K562 treated with DMSO at 1 percent for 4 hours (cell line): ENCODE results near the gene MVP. TPM values are rescaled to one million over a fixed set of nuclear protein-coding genes. Genes with fewer than 3 reads are reported as not detected.

Experiments used
- total RNA-seq: library from RNA; unstranded; fragments of 300-600 nt; gene quantifications from 2 replicates; pipeline ENCODE4 v1.2.3, GENCODE V29; 2022; ENCODE audit not compliant: insufficient read depth

MVP gene
- 5.2 and 6.8 TPM in 2 replicates for total RNA-seq

DNA sequence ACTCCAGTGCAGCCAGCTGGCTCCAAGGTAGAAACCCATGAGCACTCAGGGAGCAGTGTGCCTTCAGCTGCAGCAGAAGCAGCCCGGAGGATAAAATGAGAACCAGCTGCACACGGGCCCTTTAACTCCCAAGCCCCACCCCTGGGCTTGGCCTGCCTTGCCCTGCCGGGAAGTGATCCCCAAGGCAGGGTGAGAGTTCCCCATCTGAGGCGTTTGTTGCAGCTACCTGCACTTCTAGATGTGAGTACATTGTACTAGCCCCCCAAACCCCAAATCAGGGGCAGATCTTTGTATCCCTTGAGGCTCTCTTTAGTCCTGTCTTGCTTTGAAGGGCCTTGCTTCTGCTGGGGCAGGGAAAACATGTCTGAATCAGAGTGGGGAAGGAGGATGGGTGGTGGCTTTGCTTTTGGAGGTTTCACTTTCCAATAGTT is at the start of gene MVP:
MVP (plus strand) TSS at position 192 of the 431 bp plus-strand sequence. CDS start 10,088 bp downstream, outside the sequence.

DNA sequence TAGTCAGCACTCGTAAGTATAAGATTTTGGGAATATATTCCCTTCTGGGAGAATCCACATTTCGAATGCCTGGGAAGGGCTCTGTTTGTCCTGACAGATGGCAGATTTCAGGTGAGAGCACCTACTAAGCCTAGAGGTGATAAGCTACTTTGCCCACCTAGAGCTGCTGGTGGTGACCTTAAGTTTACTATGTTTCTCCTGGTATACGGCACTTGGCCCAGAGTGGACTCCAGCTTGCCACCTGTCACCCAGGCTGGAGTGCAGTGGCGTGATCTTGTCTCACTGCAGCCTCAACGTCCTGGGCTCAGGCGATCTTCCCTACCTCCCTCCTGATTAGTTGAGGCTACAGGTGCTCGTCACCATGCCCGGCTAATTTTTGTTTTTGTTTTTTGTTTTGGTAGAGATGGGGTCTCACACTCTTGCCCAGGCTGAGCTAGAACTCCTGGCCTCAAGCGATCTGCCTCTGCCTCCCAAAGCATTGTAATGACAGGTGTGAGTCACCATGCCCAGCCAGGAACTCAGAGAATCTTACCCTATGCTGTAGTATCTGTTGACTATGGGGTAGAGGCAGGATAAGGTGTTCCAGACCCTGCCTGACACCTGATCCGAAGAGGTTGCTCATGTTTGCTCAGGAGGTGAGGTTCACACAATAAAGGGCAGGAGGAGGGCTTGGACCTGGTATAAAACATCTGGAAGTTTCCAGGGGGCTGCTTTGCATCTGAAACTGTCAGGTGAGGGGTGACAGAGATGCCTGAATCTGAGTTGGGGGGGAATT is 42.5 kb upstream of the MVP start, which contains the start of gene ZG16:
ZG16 (plus strand) TSS at position 681 of the 775 bp plus-strand sequence. CDS start 1,011 bp downstream, outside the sequence.

DNA sequence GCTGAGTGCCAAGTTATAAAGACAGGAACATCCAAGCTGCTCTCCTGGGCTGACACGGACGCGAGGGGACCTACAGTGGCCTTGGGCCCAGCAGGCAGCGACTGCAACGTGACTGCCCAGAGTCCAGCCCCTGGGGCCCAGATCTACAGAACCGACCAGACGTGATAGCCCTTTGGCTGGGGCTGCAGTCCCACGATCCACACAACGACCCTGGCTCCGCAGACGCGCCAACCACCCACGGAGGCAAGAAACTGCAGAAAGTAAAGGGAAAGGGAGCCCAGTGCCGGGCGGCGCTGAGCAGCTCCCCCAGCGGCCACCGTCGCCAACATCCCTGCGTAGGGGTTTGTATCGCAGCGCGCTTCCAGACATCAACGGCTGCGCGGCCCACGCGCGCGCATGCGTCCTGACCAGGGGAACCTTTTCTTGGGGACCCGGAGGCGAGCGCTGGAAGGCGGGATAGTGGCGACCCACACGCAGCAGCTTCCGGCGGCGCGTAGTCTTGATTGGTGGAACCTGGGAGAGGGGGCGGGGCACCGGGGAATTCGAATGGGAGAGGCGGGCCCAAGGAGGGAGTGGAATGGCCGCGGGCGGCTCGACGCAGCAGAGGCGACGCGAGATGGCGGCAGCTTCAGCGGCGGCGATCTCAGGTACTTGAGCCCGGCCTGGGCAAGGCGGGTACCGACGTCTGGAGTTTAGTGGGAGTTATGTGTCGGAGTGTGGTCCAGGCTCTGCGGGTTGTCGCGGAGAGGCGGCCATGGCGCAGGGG is 29.9 kb upstream of the MVP start, which contains the start of gene KIF22:
KIF22 (plus strand) TSS at position 569 of the 766 bp plus-strand sequence; CDS start at position 578, 9 bp downstream.

DNA sequence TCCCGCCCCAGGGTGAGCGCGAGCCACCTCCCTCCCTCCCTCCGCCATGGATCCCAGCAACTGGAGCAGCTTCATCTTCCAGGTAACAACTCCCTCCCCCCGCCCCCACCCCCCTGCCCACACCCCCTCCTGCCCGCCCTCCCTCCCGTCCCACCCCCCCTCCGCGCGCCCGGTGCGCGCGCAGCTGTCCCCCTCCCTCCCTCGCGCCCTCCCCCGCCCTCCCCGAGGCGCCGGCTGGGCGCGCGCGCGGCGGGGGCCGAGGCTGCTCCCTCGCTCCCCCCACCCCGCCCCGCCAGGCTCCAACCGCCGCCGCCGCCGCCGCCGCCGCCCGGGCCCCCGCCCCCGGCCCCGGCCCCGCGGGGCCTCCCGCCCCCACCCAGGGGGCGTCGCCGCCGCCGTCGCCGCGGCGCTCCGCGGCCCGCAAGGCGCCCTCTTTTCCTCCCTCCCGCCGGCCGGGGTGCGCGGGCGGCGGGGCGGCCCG is 14.1 kb upstream of the MVP start, which contains the start of gene MAZ:
MAZ (plus strand) TSS at position 431 of the 481 bp plus-strand sequence. CDS start 173 bp downstream, outside the sequence.

DNA sequence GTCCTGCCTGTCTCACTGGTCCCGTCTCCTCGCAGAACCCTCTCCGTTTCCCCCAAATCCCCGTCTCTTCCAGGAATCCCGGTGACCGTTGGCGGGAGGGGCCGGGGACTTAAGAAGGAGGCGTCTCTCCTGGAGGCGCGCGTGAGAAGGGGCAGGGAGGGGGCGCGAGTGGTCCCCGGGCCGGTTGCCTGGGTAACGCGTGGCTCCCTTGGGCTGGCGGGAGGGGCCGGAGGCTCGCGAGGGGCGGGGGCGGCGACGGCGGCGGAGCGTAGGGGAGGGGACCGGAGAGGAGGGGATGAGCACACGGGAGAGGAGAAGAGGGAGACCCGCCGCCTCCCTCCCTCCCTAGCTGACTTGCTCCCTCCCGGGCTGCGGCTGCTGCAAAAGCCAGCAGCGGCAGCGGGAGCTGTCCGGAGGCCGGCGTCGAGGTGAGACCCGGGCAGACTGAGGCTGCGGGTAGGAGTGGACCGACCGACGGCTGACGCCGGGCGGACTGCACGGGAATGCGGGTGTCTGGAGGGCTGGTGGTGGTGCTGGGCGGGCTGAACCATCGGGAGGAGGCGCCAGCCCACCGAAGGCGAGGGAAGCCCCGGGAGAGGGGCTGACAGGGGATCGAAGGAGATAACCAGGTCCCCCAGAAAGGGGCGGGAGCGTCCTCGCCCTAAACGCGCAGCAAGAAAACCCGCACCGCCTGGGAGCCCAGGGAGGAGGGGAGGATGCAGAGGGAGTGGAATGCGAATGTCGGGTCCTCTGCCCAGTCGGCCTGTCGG is 8.2 kb upstream of the MVP start, which contains the start of gene PRRT2:
PRRT2 (plus strand) TSS at position 298 of the 770 bp plus-strand sequence. CDS start 862 bp downstream, outside the sequence.

DNA sequence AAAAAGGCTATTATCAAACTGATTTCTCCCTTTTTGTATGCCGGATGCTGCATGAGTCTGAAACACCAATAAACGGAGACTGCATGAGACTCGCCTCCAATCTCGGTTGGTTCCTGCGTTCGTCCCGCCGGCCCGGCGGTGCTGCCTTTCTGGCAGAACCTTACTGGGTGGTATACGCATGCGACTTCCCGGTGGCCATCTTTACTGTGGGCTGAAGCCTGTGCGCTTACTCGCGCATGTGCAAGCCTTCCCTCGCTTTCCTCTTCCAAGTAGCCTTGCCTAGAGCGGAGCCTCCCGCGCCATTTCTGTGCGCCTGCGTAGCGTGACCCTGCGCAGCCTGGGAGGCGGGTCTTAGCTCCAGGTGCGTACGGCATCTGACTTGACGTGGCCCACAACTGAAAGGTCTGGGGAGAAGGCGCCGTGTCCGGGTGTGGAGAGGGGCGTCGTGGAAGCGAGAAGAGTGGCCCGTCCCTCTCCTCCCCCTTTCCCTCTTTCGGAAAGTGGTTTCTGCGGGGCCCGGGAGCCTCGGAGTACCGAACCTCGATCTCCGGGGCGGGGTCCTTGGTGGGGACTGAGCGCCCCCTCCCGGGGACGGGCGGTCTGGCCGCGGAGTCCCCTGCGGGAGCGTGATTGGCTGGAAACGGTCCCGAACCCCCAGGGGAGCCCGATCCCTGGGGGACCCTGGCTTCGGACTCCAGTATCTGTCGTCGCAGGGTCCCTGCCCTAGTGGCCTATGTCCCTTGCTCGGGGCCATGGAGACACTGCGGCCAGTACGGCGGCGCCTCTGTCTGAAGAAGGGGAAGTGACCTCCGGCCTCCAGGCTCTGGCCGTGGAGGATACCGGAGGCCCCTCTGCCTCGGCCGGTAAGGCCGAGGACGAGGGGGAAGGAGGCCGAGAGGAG is 4.2 kb upstream of the MVP start, which contains the start of gene PAGR1:
PAGR1 (plus strand) TSS at position 360 of the 901 bp plus-strand sequence; CDS start at position 734, 374 bp downstream.

DNA sequence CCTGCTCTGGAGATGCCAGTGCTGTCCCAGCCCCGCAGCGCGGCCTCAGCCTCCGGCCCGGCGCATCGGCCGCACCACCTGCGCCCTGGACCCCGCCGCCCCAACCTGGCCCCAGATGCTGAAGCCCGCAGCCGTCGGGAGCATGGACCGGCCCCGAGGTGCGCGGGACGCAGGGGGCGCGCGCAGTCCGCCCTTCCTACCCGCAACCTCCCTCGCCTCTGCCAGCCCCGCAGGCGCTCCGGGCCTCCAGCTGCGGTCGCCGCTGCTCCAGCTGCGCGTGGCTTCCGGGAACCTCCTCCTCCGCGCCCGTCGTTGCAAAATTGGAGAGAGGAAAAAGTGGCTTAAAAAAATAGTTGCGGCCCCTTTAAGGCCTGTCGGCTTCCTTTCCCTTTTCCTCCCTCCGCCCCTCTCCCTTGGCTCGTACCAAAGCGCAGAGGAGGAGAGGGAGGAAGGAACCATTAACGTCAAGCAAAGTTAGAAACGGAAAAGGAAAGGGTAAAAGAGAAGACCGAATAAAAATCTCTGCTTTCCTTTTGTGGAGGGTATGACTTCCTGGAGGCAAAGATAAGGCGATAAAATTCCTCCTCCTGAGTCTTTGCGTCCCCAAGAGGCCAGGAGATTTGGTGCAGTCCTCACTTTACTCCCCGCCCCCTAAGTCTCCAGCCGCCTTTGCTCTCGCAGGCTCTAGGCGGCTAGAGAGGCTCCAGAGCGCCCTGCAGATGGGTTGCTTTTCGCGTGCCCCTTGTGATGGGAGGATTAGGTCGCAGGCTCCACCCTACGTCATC is 42.8 kb downstream of the MVP start, which contains the start of gene CDIPT:
CDIPT (minus strand) TSS at position 343 of the 785 bp plus-strand sequence. CDS start 369 bp downstream, outside the sequence.

Other genes starting within 250 kb of the MVP start
- gene SPN, start 157.2 kb upstream of the MVP start, total RNA-seq, result 78.9 and 139 TPM in 2 replicates
- 240 and 278 TPM in 2 replicates for gene QPRT, start 141.3 kb upstream of the MVP start, total RNA-seq
- gene C16orf54, start 74.5 kb upstream of the MVP start, total RNA-seq, result not detected in 2 replicates
- gene ZG16, start 42.2 kb upstream of the MVP start, total RNA-seq, result not detected in 2 replicates
- 108 and 120 TPM in 2 replicates for gene KIF22, start 29.7 kb upstream of the MVP start, total RNA-seq
- 332 and 398 TPM in 2 replicates for gene MAZ, start 13.9 kb upstream of the MVP start, total RNA-seq
- 0.56 and 1.9 TPM in 2 replicates for gene PRRT2, start 8.3 kb upstream of the MVP start, total RNA-seq
- gene PAGR1, start 4.3 kb upstream of the MVP start, total RNA-seq, result 18.3 and 23.1 TPM in 2 replicates
- 76.7 and 91.4 TPM in 2 replicates for gene CDIPT, start 42.8 kb downstream of the MVP start, total RNA-seq
- 2.0 and 2.6 TPM in 2 replicates for gene SEZ6L2, start 79.1 kb downstream of the MVP start, total RNA-seq
- gene ASPHD1, start 80.0 kb downstream of the MVP start, total RNA-seq, result not detected in 2 replicates
- 25.5 and 29.5 TPM in 2 replicates for gene KCTD13, start 105.8 kb downstream of the MVP start, total RNA-seq
- gene TMEM219, start 141.6 kb downstream of the MVP start, total RNA-seq, result 135 and 156 TPM in 2 replicates
- gene TAOK2, start 153.4 kb downstream of the MVP start, total RNA-seq, result 38.2 and 41.0 TPM in 2 replicates
- gene HIRIP3, start 175.2 kb downstream of the MVP start, total RNA-seq, result 17.1 and 21.6 TPM in 2 replicates
- gene INO80E, start 175.8 kb downstream of the MVP start, total RNA-seq, result 82.3 and 93.3 TPM in 2 replicates
- 0.90 and 3.2 TPM in 2 replicates for gene DOC2A, start 190.6 kb downstream of the MVP start, total RNA-seq
- not detected in 2 replicates for gene C16orf92, start 202.7 kb downstream of the MVP start, total RNA-seq
- gene TLCD3B, start 210.8 kb downstream of the MVP start, total RNA-seq, result 1.1 and 1.9 TPM in 2 replicates
- gene ALDOA, start 245.3 kb downstream of the MVP start, total RNA-seq, result 2,294 and 2,366 TPM in 2 replicates